ENCODE measurements around the gene PSAP.

Gene PSAP

DNA sequence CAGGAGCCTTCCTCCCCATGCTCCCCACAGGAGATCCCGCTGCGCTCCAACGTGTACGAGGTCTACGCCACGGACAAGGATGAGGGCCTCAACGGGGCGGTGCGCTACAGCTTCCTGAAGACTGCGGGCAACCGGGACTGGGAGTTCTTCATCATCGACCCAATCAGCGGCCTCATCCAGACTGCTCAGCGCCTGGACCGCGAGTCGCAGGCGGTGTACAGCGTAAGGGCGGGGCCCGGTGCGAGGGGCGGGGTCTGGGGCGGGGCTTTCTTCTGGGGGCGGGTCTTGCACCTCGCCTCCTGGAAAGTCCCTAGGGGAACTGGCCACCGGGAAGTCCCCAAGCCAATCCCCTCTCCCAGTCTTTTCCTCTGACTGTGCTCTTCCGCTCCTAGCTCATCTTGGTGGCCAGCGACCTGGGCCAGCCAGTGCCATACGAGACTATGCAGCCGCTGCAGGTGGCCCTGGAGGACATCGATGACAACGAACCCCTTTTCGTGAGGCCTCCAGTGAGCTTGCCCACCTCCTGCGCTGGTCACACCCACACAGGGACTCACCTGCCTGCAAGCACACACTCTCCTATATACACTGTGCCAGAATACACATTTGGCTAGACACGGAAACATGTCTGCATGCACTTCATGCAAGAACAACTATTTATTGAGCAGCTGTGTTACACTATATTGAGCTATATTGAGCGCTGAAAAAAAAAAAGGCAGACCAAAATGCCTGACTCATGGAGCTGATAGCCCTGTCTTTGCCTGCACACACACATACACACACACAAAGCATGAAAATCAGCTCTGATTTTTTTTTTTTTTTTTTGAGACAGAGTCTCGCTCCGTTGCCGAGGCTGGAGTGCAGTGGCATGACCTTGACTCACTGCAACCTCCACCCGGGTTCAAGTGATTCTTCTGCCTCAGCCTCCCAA, 45.0 kb downstream of the PSAP start:
- no peak for DNase-seq (ENCODE audit: low read depth)

DNA sequence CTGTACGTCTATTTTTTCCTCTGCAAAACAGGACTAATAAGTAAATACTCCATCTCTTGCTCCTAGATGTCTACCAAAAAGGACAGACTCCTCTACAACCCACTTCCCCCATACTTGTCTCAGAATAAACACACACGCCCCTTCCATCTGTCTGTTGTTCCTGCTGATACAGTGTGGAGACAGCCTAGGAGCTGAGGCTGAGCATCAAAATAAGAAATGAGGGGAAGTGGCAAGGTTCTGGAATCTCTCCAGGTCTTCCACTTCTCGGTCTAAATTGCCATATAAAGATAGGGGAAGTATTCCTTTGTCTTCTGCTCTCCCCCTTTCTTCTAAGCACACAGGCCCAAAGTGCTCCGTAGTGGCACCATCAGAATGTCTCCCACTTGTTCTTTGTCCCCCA, 47.0 kb downstream of the PSAP start:
- no peak for DNase-seq (ENCODE audit: low read depth)
- TF ChIP-seq, protein P1, sequence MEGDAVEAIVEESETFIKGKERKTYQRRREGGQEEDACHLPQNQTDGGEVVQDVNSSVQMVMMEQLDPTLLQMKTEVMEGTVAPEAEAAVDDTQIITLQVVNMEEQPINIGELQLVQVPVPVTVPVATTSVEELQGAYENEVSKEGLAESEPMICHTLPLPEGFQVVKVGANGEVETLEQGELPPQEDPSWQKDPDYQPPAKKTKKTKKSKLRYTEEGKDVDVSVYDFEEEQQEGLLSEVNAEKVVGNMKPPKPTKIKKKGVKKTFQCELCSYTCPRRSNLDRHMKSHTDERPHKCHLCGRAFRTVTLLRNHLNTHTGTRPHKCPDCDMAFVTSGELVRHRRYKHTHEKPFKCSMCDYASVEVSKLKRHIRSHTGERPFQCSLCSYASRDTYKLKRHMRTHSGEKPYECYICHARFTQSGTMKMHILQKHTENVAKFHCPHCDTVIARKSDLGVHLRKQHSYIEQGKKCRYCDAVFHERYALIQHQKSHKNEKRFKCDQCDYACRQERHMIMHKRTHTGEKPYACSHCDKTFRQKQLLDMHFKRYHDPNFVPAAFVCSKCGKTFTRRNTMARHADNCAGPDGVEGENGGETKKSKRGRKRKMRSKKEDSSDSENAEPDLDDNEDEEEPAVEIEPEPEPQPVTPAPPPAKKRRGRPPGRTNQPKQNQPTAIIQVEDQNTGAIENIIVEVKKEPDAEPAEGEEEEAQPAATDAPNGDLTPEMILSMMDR (IDR thresholded peaks at IDR 0.05; ENCODE audit: control insufficient read depth, extremely low read depth, insufficient read depth), result no peak
- no peak overlapping the region for H3K4me3 ChIP-seq (ENCODE audit: low read depth, low read length)

More for the DNA sequence above, 45.0 kb downstream of the PSAP start:
- H3K4me3 ChIP-seq (ENCODE audit: low read depth, low read length), result no peak overlapping the region
- TF ChIP-seq, protein P1 (IDR thresholded peaks at IDR 0.05; ENCODE audit: control insufficient read depth, extremely low read depth, insufficient read depth), result no peak

DNA sequence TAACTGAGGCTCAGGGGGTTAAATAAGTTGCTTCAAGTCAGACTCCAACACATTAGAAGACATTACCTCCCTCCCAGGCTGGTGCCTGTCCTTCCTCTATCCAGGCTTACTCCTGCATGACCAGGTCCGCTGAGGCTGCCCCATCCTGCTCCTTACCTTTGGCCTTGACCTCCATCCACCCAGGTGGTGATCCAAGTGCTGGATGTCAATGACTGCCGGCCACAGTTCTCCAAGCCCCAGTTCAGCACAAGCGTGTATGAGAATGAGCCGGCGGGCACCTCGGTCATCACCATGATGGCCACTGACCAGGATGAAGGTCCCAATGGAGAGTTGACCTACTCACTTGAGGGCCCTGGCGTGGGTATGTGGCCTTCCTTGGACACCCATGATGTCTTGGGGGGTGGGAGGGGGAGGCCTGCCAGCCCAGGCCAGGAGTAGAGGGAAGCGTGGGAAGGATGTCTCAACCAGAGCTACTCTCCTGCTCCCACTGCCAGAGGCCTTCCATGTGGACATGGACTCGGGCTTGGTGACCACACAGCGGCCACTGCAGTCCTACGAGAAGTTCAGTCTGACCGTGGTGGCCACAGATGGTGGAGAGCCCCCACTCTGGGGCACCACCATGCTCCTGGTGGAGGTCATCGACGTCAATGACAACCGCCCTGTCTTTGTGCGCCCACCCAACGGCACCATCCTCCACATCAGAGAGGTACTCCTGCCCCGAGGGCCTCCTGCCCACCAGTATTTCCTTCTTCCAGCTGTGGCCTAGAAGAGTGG, 48.1 kb downstream of the PSAP start:
- no peak for DNase-seq (ENCODE audit: low read depth)
- no peak overlapping the region for H3K4me3 ChIP-seq (ENCODE audit: low read depth, low read length)
- TF ChIP-seq, protein P1 (IDR thresholded peaks at IDR 0.05; ENCODE audit: control insufficient read depth, extremely low read depth, insufficient read depth), result no peak

DNA sequence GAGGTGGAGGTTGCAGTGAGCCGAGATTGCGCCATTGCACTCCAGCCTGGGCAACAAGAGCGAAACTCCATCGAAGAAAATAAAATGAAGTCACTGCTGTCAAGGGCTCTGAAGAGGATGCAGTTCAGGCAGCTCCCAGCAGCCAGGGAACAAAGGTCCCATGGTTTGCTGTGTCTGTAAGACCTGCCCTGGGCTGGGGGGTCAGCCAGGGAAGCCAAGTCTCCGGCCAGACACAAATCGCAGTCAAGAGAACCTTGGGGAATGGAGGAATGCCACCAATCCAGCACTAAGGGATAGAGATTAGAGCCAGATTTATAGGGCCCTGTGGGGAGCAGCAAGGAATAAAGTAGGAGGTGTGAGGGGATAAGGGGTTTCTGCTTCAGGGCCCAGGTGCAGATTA, 48.8 kb downstream of the PSAP start:
- DNase-seq (ENCODE audit: low read depth), result no peak
- TF ChIP-seq, protein P1 (IDR thresholded peaks at IDR 0.05; ENCODE audit: control insufficient read depth, extremely low read depth, insufficient read depth), result no peak
- no peak overlapping the region for H3K4me3 ChIP-seq (ENCODE audit: low read depth, low read length)

DNA sequence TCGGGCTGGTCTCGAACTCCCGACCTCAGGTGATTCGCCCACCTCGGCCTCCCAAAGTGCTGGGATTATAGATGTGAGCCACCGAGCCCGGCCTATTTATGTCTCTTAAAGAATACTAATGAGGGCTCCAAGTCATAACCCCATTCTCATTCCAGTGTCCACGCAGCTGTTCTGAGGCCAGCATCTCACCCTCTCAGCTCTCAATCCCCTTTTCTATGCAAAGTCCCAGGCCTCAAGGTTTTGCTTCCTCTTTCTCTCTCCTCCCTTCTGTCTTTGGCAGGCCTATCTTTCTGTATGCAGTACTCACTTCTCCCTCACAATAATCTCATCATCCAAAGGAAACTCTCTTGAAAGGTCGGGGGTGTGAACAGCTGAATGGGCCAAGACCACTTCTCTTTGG, 49.7 kb downstream of the PSAP start:
- TF ChIP-seq, protein P1 (IDR thresholded peaks at IDR 0.05; ENCODE audit: control insufficient read depth, extremely low read depth, insufficient read depth), result no peak
- H3K4me3 ChIP-seq (ENCODE audit: low read depth, low read length), result no peak overlapping the region
- no peak for DNase-seq (ENCODE audit: low read depth)

DNA sequence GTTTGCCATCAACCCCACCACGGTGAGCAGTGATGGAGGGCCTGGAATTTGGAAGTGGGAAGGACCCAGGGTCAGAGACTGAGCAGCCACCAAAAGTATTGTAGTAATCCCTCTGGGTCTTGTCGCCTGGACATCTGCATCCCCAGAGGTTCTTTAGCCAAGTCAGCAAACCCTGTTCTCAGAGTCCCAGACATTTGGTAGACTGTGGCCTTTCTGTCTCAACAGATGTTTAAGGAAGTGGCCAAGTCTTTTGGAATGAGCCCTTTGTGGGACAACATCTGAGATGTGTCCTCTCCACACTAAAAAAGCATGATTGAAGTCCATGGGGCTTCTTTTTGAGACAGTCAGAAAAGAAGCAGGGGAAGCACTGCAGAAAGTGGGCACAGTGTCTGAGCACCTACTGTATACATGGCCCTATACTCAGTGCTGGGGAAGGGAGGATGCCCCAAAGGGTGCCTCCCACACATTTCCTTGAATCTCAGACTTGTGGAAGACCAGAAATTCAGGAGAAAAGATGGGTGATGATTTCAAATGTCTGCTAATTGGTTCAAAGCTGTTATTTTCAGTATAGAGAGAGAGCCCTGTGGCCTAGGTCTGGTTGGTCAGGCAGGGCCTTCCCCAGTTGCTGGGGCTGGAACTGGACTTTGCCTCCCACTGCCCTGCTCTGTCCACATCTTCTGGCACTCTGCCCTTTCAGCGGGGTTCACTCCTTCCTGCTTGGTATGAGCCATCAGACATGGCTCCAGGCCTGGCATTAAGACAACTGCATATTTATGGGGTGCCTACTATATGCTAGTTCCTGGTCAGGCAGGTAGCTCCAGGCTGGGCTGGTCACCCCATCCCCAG, 51.2 kb downstream of the PSAP start:
- H3K4me3 ChIP-seq (ENCODE audit: low read depth, low read length), result no peak overlapping the region
- DNase-seq (ENCODE audit: low read depth), result no peak
- TF ChIP-seq, protein P1 (IDR thresholded peaks at IDR 0.05; ENCODE audit: control insufficient read depth, extremely low read depth, insufficient read depth), result no peak
